ENCODE data around the gene ANKRD26.

ANKRD26 gene

GRCh38 chr10:26959841-26960240, 140.5 kb downstream of the ANKRD26 start:
- H3K4me3 ChIP-seq (ENCODE audit: low read depth, low read length), result no peak overlapping the region
- DNase-seq (ENCODE audit: low read depth), result no peak
- TF ChIP-seq CTCF (conservative IDR thresholded peaks at IDR 0.05; ENCODE audit: low read depth, low read length), result no peak
